Measurements from ENCODE around the gene MID1. TPM values are rescaled to one million over a fixed set of nuclear protein-coding genes. Genes with fewer than 3 reads are reported as not detected.

The MID1 gene
- total RNA-seq, 1 donor from 2014 or later = 32.5 TPM

DNA sequence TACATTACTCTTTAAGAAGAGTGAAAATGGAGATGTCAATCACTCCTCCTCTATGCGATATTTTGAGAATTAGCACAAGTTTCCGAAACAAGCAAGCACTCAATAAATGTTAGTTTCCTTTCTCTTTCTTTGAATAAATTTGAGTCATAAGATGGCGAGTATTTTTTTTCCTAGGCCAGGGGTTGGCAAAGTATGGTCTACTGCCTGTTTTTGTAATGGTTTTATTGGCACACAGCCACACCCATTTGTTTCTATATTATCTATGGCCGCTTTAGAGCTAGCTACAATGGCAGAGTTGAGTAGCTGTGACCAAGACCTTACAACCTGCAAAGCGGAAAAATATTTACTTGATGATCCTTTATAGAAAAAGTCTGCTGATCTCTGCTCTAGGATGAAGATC, 139.5 kb downstream of the MID1 start:
- Mint-ChIP-seq H3K4me3 (ENCODE audit: low read depth) (no peak overlapping the region), H3K27me3 (no peaks in the 10 kb centered on the region), H3K36me3 (ENCODE audit: insufficient read depth) (peaks cover 14% of the 10 kb centered on the region), H3K9me3 (ENCODE audit: low read depth) (peaks cover 25% of the 10 kb centered on the region), H3K4me1 (ENCODE audit: low read depth) (peaks cover 4% of the 10 kb centered on the region), H3K27ac (no peak overlapping the region)
- TF ChIP-seq, protein P1, sequence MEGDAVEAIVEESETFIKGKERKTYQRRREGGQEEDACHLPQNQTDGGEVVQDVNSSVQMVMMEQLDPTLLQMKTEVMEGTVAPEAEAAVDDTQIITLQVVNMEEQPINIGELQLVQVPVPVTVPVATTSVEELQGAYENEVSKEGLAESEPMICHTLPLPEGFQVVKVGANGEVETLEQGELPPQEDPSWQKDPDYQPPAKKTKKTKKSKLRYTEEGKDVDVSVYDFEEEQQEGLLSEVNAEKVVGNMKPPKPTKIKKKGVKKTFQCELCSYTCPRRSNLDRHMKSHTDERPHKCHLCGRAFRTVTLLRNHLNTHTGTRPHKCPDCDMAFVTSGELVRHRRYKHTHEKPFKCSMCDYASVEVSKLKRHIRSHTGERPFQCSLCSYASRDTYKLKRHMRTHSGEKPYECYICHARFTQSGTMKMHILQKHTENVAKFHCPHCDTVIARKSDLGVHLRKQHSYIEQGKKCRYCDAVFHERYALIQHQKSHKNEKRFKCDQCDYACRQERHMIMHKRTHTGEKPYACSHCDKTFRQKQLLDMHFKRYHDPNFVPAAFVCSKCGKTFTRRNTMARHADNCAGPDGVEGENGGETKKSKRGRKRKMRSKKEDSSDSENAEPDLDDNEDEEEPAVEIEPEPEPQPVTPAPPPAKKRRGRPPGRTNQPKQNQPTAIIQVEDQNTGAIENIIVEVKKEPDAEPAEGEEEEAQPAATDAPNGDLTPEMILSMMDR (IDR thresholded peaks at IDR 0.05; ENCODE audit: unreplicated experiment) = no peak
- no peak for DNase-seq (ENCODE audit: low spot score, unreplicated experiment)

GRCh38 chrX:10479508-10479907, 140.9 kb downstream of the MID1 start:
- Mint-ChIP-seq H3K4me1 (ENCODE audit: low read depth) (peaks cover 2% of the 10 kb centered on the region), H3K27me3 (no peaks in the 10 kb centered on the region), H3K36me3 (ENCODE audit: insufficient read depth) (peaks cover 16% of the 10 kb centered on the region)

DNA sequence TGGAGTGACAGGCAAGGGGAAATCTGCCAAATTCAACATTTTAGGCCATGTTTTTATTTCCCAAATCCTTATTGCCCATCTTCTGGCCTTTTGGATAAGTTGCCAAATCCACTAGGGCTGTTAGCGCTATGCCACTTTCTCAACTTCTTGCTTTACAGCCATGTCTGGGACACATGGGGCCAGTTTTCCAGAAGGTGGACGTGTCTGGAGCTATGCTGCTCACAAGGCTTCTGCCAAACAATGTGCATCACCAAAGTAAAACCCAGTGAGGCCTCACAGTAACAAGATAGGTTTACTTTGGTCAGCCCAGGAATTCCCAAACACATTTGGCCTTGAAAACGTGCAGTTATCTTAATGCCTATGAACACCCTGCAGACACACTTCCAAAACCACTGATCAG, 142.9 kb downstream of the MID1 start:
- Mint-ChIP-seq H3K4me1 (ENCODE audit: low read depth) (peaks cover 14% of the 10 kb centered on the region), H3K4me3 (ENCODE audit: low read depth) (no peak overlapping the region), H3K27ac (no peak overlapping the region), H3K27me3 (no peaks in the 10 kb centered on the region), H3K9me3 (ENCODE audit: low read depth) (peaks cover 26% of the 10 kb centered on the region), H3K36me3 (ENCODE audit: insufficient read depth) (peaks cover 17% of the 10 kb centered on the region)
- no peak for DNase-seq (ENCODE audit: low spot score, unreplicated experiment)
- TF ChIP-seq, protein P1 (IDR thresholded peaks at IDR 0.05; ENCODE audit: unreplicated experiment) = no peak

More at GRCh38 chrX:10479508-10479907, 140.9 kb downstream of the MID1 start:
- Mint-ChIP-seq H3K4me3 (ENCODE audit: low read depth) (no peak overlapping the region), H3K27ac (no peak overlapping the region), H3K9me3 (ENCODE audit: low read depth) (peaks cover 24% of the 10 kb centered on the region)
- DNase-seq (ENCODE audit: low spot score, unreplicated experiment) = no peak
- TF ChIP-seq, protein P1 (IDR thresholded peaks at IDR 0.05; ENCODE audit: unreplicated experiment) = no peak

DNA sequence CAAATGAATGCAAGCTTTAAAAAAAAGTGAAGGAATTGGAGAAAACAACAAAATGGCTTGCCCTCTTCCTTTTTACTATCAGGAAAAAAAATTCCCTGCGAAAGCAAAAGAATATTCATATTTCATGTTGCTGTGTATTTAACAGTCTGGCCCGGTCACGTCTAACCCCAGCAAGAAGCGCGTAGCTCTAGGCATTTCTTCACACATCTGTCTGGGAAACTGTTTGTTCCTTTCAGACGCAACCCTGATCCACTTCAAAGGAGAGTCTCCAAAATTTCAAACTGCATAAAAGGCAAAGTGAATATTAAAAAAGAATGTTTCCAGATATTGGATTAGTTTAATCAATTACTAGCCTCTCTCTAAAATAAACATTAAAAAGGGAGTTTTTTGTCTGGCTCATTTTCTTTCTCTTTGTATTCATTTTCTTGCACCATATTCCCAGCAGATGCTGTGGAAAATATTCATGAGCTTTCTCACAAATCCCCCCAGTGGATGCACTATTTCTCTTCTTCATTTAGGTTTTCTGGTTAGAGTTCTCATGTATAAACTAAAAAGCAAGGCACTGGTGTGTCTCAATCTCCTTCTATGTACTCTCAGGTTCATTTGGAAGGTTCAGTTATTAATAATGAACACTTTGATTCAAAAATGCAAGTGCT, 145.3 kb downstream of the MID1 start:
- H3K27me3 Mint-ChIP-seq = no peaks in the 10 kb centered on the region
- TF ChIP-seq, protein P1 (IDR thresholded peaks at IDR 0.05; ENCODE audit: unreplicated experiment) = no peak
- DNase-seq (ENCODE audit: low spot score, unreplicated experiment) = no peak
- peaks cover 26% of the 10 kb centered on the region for H3K9me3 Mint-ChIP-seq (ENCODE audit: low read depth)
- H3K4me1 Mint-ChIP-seq (ENCODE audit: low read depth) = peaks cover 16% of the 10 kb centered on the region
- H3K4me3 Mint-ChIP-seq (ENCODE audit: low read depth) = no peak overlapping the region
- peaks cover 15% of the 10 kb centered on the region for H3K36me3 Mint-ChIP-seq (ENCODE audit: insufficient read depth)
- no peak overlapping the region for H3K27ac Mint-ChIP-seq

- Mint-ChIP-seq H3K4me3 (ENCODE audit: low read depth) (no peak overlapping the region), H3K4me1 (ENCODE audit: low read depth) (peaks cover 16% of the 10 kb centered on the region), H3K27ac (no peak overlapping the region), H3K27me3 (no peaks in the 10 kb centered on the region), H3K9me3 (ENCODE audit: low read depth) (peaks cover 23% of the 10 kb centered on the region), H3K36me3 (ENCODE audit: insufficient read depth) (peaks cover 13% of the 10 kb centered on the region)
- no peak for DNase-seq (ENCODE audit: low spot score, unreplicated experiment)
- TF ChIP-seq, protein P1 (IDR thresholded peaks at IDR 0.05; ENCODE audit: unreplicated experiment) = no peak
Observed at GRCh38 chrX:10474510-10474909, 145.9 kb downstream of the MID1 start.
